PC-9 (cell line): Measurements from ENCODE around the gene RPTOR. TPM values are rescaled to one million over a fixed set of nuclear protein-coding genes. Genes with fewer than 3 reads are reported as not detected.

Experiments used
- BruUV-seq: library from RNA; stranded (reverse); fragments of 400-500 nt; replicated peaks from 2 replicates; lab custom pipeline; 2021; lab: Mats Ljungman, UMichigan
- CTCF ChIA-PET: fragments of 300-600 bp; sonication (Branson Sonifier 250); formaldehyde crosslinking; loops from one replicate; lab custom pipeline; 2022; ENCODE audit warnings: antibody characterized with exemption; lab: Charles Lee
- POLR2A ChIA-PET: fragments of 300-600 bp; sonication (Branson Sonifier 250); formaldehyde crosslinking; loops from one replicate; lab custom pipeline; 2022; ENCODE audit warnings: antibody characterized with exemption; ENCODE audit not compliant: unreplicated experiment; lab: Charles Lee
- DNase-seq, 2 experiments: peaks; one replicate each; pipeline versions ENCODE4 v3.0.0 to v3.0.0-alpha.2; 2015 to 2022; ENCODE audit warnings: mixed read lengths in 1 of 2
- H2AFZ ChIP-seq: fragments of 200-600 bp; sonication (generic); 2 replicates; pipeline ENCODE4 v1.8.1; 2017; ENCODE audit warnings: antibody characterized with exemption
- H3F3A ChIP-seq: fragments of 200-600 bp; sonication (generic); 2 replicates; pipeline ENCODE4 v1.8.1; 2017; ENCODE audit warnings: antibody characterized with exemption, mild to moderate bottlenecking, low read depth; ENCODE audit not compliant: insufficient read depth
- H3K27ac ChIP-seq: fragments of 200-600 bp; sonication (generic); 2 replicates; pipeline ENCODE4 v1.6.1; 2016; ENCODE audit warnings: mixed run types
- H3K27me3 ChIP-seq: fragments of 200-600 bp; sonication (generic); 2 replicates; pipeline ENCODE4 v1.6.1; 2016; ENCODE audit warnings: low read depth, mixed run types; ENCODE audit not compliant: insufficient read depth
- H3K36me3 ChIP-seq: fragments of 200-600 bp; sonication (generic); 2 replicates; pipeline ENCODE4 v1.6.1; 2016; ENCODE audit warnings: low read depth, mixed run types
- H3K4me1 ChIP-seq: fragments of 200-600 bp; sonication (generic); replicated peaks from 2 replicates; pipeline ENCODE4 v1.6.1; 2016; ENCODE audit warnings: mixed run types; ENCODE audit not compliant: insufficient read depth
- H3K4me2 ChIP-seq: fragments of 200-600 bp; sonication (generic); 2 replicates; pipeline ENCODE4 v1.6.1; 2017; ENCODE audit warnings: mixed run types
- H3K4me3 ChIP-seq: fragments of 200-600 bp; sonication (generic); 2 replicates; pipeline ENCODE4 v1.6.1; 2016; ENCODE audit warnings: mixed run types
- H3K79me2 ChIP-seq: fragments of 200-600 bp; sonication (generic); 2 replicates; pipeline ENCODE4 v1.6.1; 2017; ENCODE audit warnings: low read depth, mixed run types
- H3K9me2 ChIP-seq: fragments of 200-600 bp; sonication (generic); 2 replicates; pipeline ENCODE4 v1.8.1; 2017; ENCODE audit warnings: mild to moderate bottlenecking; ENCODE audit not compliant: insufficient read depth
- H3K9me3 ChIP-seq: fragments of 200-600 bp; sonication (generic); 2 replicates; pipeline ENCODE4 v1.8.1; 2016; ENCODE audit warnings: low read depth; ENCODE audit not compliant: insufficient read depth
- H4K20me1 ChIP-seq: fragments of 200-600 bp; sonication (generic); 2 replicates; pipeline ENCODE4 v1.8.1; 2017; ENCODE audit not compliant: insufficient read depth
- EZH2 ChIP-seq: fragments of 200-600 bp; sonication (generic); IDR thresholded peaks from 2 replicates; pipeline ENCODE4 v1.8.0; 2017; ENCODE audit warnings: antibody characterized with exemption, low read depth
- intact Hi-C: fragments of 100-400 bp; cut with micrococcal nuclease; formaldehyde crosslinking; loops from one replicate; pipeline ENCODE4 v1.10.0; 2022; ENCODE audit not compliant: unreplicated experiment
- total RNA-seq: library from RNA; stranded (reverse); gene quantifications from 2 replicates; pipeline ENCODE4 v1.2.3, GENCODE V29; 2021
- TF ChIP-seq, protein P1 (sequence below): fragments of 200-600 bp; sonication (generic); conservative IDR thresholded peaks from 2 replicates; pipeline ENCODE4 v1.6.1; 2017; ENCODE audit warnings: mixed run types, antibody characterized with exemption, mild to moderate bottlenecking, moderate library complexity

The RPTOR gene
- total RNA-seq, 1 experiment from 2014 or later = 50.8 TPM

- no peak for DNase-seq
- Histone ChIP-seq H4K20me1 (no peaks in the 10 kb centered on the region), H3K9me2 (no peaks in the 10 kb centered on the region), H3K27me3 (no peaks in the 10 kb centered on the region), H3K27ac (no peak overlapping the region), H3K36me3 (no peaks in the 10 kb centered on the region), H3K79me2 (no peaks in the 10 kb centered on the region), H2AFZ (no peak overlapping the region), H3K9me3 (no peaks in the 10 kb centered on the region), H3K4me3 (no peak overlapping the region), H3K4me1 (no peaks in the 10 kb centered on the region), H3K4me2 (no peak overlapping the region), H3F3A (no peaks in the 10 kb centered on the region)
- ChIA-PET CTCF (no interaction called here), POLR2A (interaction anchor here (0.6 to 0.8 kb wide), 2 partner anchors 23 to 25 kb away, joined by 8 to 9 read pairs; no protein-coding TSS in a partner anchor)
- TF ChIP-seq, protein P1, sequence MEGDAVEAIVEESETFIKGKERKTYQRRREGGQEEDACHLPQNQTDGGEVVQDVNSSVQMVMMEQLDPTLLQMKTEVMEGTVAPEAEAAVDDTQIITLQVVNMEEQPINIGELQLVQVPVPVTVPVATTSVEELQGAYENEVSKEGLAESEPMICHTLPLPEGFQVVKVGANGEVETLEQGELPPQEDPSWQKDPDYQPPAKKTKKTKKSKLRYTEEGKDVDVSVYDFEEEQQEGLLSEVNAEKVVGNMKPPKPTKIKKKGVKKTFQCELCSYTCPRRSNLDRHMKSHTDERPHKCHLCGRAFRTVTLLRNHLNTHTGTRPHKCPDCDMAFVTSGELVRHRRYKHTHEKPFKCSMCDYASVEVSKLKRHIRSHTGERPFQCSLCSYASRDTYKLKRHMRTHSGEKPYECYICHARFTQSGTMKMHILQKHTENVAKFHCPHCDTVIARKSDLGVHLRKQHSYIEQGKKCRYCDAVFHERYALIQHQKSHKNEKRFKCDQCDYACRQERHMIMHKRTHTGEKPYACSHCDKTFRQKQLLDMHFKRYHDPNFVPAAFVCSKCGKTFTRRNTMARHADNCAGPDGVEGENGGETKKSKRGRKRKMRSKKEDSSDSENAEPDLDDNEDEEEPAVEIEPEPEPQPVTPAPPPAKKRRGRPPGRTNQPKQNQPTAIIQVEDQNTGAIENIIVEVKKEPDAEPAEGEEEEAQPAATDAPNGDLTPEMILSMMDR = no peak
- TF ChIP-seq EZH2 = no peak
- intact Hi-C loops = no loop called here
- no TSS peak for BruUV-seq
These were observed 186.7 kb downstream of the RPTOR start for GRCh38 chr17:80731323-80731722.

DNA sequence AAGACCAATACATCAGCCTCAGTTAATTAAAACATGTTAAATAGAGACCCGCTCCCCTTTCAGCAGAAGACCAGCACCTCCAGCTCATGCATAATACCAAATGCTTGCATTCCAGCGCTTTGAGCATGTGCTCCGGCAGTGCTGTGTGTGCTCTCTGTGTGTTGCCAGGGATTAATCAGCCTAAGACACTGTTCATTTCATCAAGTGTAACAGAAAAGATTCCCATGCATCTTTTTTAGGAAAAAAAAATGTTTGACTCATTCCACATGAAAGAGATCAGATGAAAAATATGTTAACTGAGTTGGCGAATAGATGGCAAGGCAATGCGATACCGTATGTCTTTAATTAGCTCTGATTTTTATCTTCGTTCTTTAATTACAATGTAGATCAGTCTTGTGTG is 187.6 kb downstream of the RPTOR start:
- CTCF ChIA-PET = no interaction called here
- Histone ChIP-seq H3K9me3 (no peaks in the 10 kb centered on the region), H3K9me2 (no peaks in the 10 kb centered on the region), H3K4me3 (no peak overlapping the region), H2AFZ (no peak overlapping the region), H4K20me1 (no peaks in the 10 kb centered on the region; the same call in 1 of the 2 replicates), H3K36me3 (no peaks in the 10 kb centered on the region), H3K4me2 (no peak overlapping the region), H3K27me3 (no peaks in the 10 kb centered on the region), H3K4me1 (no peaks in the 10 kb centered on the region), H3K27ac (no peak overlapping the region), H3K79me2 (no peaks in the 10 kb centered on the region), H3F3A (no peaks in the 10 kb centered on the region)
- intact Hi-C loops = no loop called here
- no peak for DNase-seq
- POLR2A ChIA-PET = interaction anchor here (0.6 kb wide), 1 partner anchor 850 kb away, joined by 3 read pairs; no protein-coding TSS in a partner anchor
- no TSS peak for BruUV-seq
- TF ChIP-seq EZH2 = no peak
- TF ChIP-seq, protein P1 = no peak

DNA sequence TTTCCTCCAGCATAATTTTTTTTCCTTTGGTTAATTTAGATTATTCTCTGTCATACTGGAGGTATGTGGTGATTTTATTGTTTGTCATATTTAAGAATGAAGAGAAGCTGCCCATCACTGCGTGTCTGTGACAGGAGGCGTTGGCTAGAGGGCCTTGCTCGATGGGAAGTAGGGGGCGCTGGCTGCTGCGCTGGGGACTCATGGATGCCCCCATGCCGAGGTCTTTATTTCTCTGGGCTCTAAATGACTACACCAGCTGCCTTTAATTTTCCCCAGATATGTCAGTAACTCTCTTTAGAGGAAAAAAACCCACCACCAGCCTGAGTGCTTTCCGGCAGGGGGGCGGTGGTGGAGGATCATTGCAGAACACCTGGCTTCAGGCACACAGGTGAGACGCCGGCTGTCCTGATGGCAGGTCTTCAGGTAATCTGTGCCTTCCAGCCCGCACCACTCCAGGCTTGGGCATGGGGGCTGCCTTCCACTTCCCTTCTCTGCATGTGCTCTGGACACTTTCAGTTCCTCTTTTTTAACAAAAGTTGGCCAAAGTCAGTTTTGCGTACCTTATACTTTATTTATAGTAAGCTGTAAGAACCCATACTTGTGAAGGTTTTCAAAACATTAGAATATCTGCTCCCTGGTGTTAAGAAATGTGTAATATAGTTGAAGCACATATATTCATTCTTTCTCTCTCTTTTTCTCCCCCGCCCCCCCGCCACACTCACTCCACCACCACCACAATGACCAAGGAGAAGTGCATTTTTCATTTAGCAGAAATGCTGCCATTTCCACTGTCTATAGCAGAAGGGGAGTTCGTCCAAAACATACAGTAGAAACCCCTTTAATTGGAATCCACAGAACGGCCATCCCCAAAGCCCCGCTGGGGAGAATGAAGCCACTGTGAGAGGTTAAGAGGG is 192.7 kb downstream of the RPTOR start:
- no TSS peak for BruUV-seq
- DNase-seq = no peak
- H3K4me1 ChIP-seq = no peaks in the 10 kb centered on the region
- intact Hi-C loops = no loop called here
- TF ChIP-seq, protein P1 = no peak
- TF ChIP-seq EZH2 = no peak
- POLR2A ChIA-PET = no interaction called here
- H3K27me3 ChIP-seq = no peaks in the 10 kb centered on the region
- no peaks in the 10 kb centered on the region for H3F3A ChIP-seq
- H4K20me1 ChIP-seq = no peaks in the 10 kb centered on the region; the same call in 1 of the 2 replicates
- H3K4me3 ChIP-seq = no peak overlapping the region
- no peaks in the 10 kb centered on the region for H3K79me2 ChIP-seq
- no peaks in the 10 kb centered on the region for H3K9me2 ChIP-seq
- H3K27ac ChIP-seq = no peak overlapping the region
- no peaks in the 10 kb centered on the region for H3K9me3 ChIP-seq
- no peaks in the 10 kb centered on the region for H3K36me3 ChIP-seq
- no peak overlapping the region for H3K4me2 ChIP-seq
- H2AFZ ChIP-seq = no peak overlapping the region
- CTCF ChIA-PET = interaction anchor here (0.5 kb wide), 1 partner anchor 296 kb away, joined by 3 read pairs; no protein-coding TSS in a partner anchor
